Loucy (cell line): Measurements from ENCODE around the gene PLCH1.

Source experiments
- H2AFZ ChIP-seq: fragments of 200-600 bp; sonication (generic); 2 replicates; pipeline ENCODE4 v1.6.0; 2016; ENCODE audit warnings: antibody characterized with exemption, mild to moderate bottlenecking, low read length, moderate library complexity
- H3F3A ChIP-seq: fragments of 200-600 bp; 2 replicates; pipeline ENCODE4 v1.6.0; 2016; ENCODE audit warnings: antibody characterized with exemption, low read depth, mild to moderate bottlenecking
- H3K27me3 ChIP-seq: fragments of 200-600 bp; sonication (generic); 2 replicates; pipeline ENCODE4 v1.6.1; 2014; ENCODE audit warnings: low read length, mild to moderate bottlenecking; ENCODE audit not compliant: insufficient read depth, poor library complexity, severe bottlenecking
- H3K36me3 ChIP-seq: fragments of 200-600 bp; sonication (generic); 2 replicates; pipeline ENCODE4 v1.6.1; 2016; ENCODE audit warnings: low read length; ENCODE audit not compliant: insufficient read depth
- H3K4me1 ChIP-seq: fragments of 200-600 bp; sonication (generic); 2 replicates; pipeline ENCODE4 v1.5.1; 2014; ENCODE audit warnings: low read length, mild to moderate bottlenecking; ENCODE audit not compliant: insufficient read depth, poor library complexity, severe bottlenecking
- H3K4me2 ChIP-seq: fragments of 200-600 bp; sonication (generic); 2 replicates; pipeline ENCODE4 v1.6.0; 2014; ENCODE audit warnings: antibody characterized with exemption, low read length, low read depth, mild to moderate bottlenecking; ENCODE audit not compliant: poor library complexity, severe bottlenecking
- H3K4me3 ChIP-seq: fragments of 200-600 bp; sonication (generic); 2 replicates; pipeline ENCODE4 v1.5.1; 2014; ENCODE audit warnings: low read length, mild to moderate bottlenecking, mixed read lengths; ENCODE audit not compliant: poor library complexity, severe bottlenecking
- H3K79me2 ChIP-seq: fragments of 200-600 bp; sonication (generic); 2 replicates; pipeline ENCODE4 v1.6.1; 2014; ENCODE audit warnings: low read length; ENCODE audit not compliant: insufficient read depth
- H3K9ac ChIP-seq: fragments of 200-600 bp; sonication (generic); 2 replicates; pipeline ENCODE4 v1.6.0; 2014; ENCODE audit warnings: mild to moderate bottlenecking, low read depth, low read length, moderate library complexity; ENCODE audit not compliant: poor library complexity, severe bottlenecking
- H3K9me2 ChIP-seq: fragments of 200-600 bp; sonication (generic); replicated peaks from 2 replicates; pipeline ENCODE4 v1.6.1; 2016; ENCODE audit warnings: low read depth, low read length, mixed read lengths
- H3K9me3 ChIP-seq: fragments of 200-600 bp; sonication (generic); 2 replicates; pipeline ENCODE4 v1.6.1; 2014; ENCODE audit warnings: mild to moderate bottlenecking, antibody characterized with exemption, low read length, low read depth; ENCODE audit not compliant: insufficient read depth
- H4K20me1 ChIP-seq: fragments of 200-600 bp; sonication (generic); 2 replicates; pipeline ENCODE4 v1.6.0; 2014; ENCODE audit warnings: antibody characterized with exemption, low read length, mild to moderate bottlenecking; ENCODE audit not compliant: insufficient read depth, poor library complexity, severe bottlenecking
- EZH2phosphoT487 ChIP-seq: fragments of 200-600 bp; IDR thresholded peaks from 2 replicates; pipeline ENCODE4 v1.6.1; 2018; ENCODE audit warnings: antibody characterized with exemption, mild to moderate bottlenecking, moderate library complexity, borderline replicate concordance
- TF ChIP-seq, protein P1 (sequence below): fragments of 200-600 bp; sonication (generic); conservative IDR thresholded peaks from 2 replicates; pipeline ENCODE4 v1.5.1; 2014; ENCODE audit warnings: mild to moderate bottlenecking, antibody characterized with exemption, low read length

The PLCH1 gene

GRCh38 chr3:155744626-155745324 lies at the start of gene PLCH1:
PLCH1 (minus strand) TSS chr3:155745071; CDS start chr3:155704224, 40,847 bp downstream.
- H3K79me2 ChIP-seq = no peaks in the 10 kb centered on the region
- no peaks in the 10 kb centered on the region for H3K36me3 ChIP-seq
- peaks cover 17% of the 10 kb centered on the region for H3K4me1 ChIP-seq
- no peaks in the 10 kb centered on the region for H3K9me2 ChIP-seq
- H4K20me1 ChIP-seq = no peaks in the 10 kb centered on the region
- H3K9me3 ChIP-seq = no peaks in the 10 kb centered on the region
- peak within 1 kb of the TSS; percentile 96 for H2AFZ ChIP-seq
- H3K4me2 ChIP-seq = peak within 1 kb of the TSS; percentile 86
- H3K9ac ChIP-seq = peak within 1 kb of the TSS; percentile 62
- peaks cover 38% of the 10 kb centered on the region for H3K27me3 ChIP-seq
- H3F3A ChIP-seq = no peaks in the 10 kb centered on the region
- TF ChIP-seq EZH2phosphoT487 = no peak
- TF ChIP-seq, protein P1, sequence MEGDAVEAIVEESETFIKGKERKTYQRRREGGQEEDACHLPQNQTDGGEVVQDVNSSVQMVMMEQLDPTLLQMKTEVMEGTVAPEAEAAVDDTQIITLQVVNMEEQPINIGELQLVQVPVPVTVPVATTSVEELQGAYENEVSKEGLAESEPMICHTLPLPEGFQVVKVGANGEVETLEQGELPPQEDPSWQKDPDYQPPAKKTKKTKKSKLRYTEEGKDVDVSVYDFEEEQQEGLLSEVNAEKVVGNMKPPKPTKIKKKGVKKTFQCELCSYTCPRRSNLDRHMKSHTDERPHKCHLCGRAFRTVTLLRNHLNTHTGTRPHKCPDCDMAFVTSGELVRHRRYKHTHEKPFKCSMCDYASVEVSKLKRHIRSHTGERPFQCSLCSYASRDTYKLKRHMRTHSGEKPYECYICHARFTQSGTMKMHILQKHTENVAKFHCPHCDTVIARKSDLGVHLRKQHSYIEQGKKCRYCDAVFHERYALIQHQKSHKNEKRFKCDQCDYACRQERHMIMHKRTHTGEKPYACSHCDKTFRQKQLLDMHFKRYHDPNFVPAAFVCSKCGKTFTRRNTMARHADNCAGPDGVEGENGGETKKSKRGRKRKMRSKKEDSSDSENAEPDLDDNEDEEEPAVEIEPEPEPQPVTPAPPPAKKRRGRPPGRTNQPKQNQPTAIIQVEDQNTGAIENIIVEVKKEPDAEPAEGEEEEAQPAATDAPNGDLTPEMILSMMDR = no peak
- peak within 1 kb of the TSS; percentile 86 for H3K4me3 ChIP-seq

DNA sequence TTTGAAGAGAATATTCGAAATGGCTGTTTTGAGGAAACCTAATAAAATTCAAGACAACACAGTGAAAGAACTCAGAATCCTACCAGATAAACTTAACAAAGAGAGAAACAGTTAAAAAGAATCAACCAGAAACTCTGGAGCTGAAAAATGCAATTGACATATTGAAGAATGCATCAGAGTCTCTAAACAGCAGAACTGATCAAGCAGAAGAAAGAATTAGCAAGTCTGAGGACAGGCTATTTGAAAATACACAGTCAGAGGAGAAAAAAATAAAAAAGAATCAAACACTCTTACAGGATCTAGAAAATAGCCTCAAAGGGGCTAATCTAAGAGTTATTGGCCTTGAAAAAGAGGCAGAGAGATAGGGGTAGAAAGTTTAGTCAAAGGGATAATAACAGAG lies 47.7 kb upstream of the PLCH1 start:
- H3K9me3 ChIP-seq = no peaks in the 10 kb centered on the region; the same call in 1 of the 2 replicates
- no peaks in the 10 kb centered on the region for H3K9me2 ChIP-seq
- H3F3A ChIP-seq = no peaks in the 10 kb centered on the region
- no peak overlapping the region for H3K4me2 ChIP-seq
- peaks cover 8% of the 10 kb centered on the region for H3K4me1 ChIP-seq
- no peak overlapping the region for H3K4me3 ChIP-seq
- H3K36me3 ChIP-seq = no peaks in the 10 kb centered on the region
- H2AFZ ChIP-seq = no peak overlapping the region
- H3K79me2 ChIP-seq = no peaks in the 10 kb centered on the region
- H4K20me1 ChIP-seq = no peaks in the 10 kb centered on the region
- no peak overlapping the region for H3K9ac ChIP-seq
- no peaks in the 10 kb centered on the region for H3K27me3 ChIP-seq
- TF ChIP-seq, protein P1 = no peak
- TF ChIP-seq EZH2phosphoT487 = no peak

- no peaks in the 10 kb centered on the region for H3K27me3 ChIP-seq
- no peaks in the 10 kb centered on the region for H3F3A ChIP-seq
- H2AFZ ChIP-seq = no peak overlapping the region
- peaks cover 8% of the 10 kb centered on the region for H3K4me1 ChIP-seq
- no peak overlapping the region for H3K4me3 ChIP-seq
- H4K20me1 ChIP-seq = no peaks in the 10 kb centered on the region
- H3K4me2 ChIP-seq = no peak overlapping the region
- no peaks in the 10 kb centered on the region for H3K36me3 ChIP-seq
- H3K79me2 ChIP-seq = no peaks in the 10 kb centered on the region
- no peaks in the 10 kb centered on the region; the same call in 1 of the 2 replicates for H3K9me3 ChIP-seq
- no peak overlapping the region for H3K9ac ChIP-seq
- no peak for TF ChIP-seq EZH2phosphoT487
- TF ChIP-seq, protein P1 = no peak
- no peaks in the 10 kb centered on the region for H3K9me2 ChIP-seq
These were observed 46.3 kb upstream of the PLCH1 start for GRCh38 chr3:155791190-155791589.
